Measurements from ENCODE around the gene PHAF1. TPM values are rescaled to one million over a fixed set of nuclear protein-coding genes. Genes with fewer than 3 reads are reported as not detected.

PHAF1 gene
- total RNA-seq, 4 donors from 2014 or later = 23.3 to 63.4 (median 48.9) TPM

GRCh38 chr16:67161595-67162058 is 51.9 kb downstream of the PHAF1 start:
- H3K4me3 ChIP-seq = peak overlapping the region; percentile 75 to 87 (median 76)
- peak overlapping the region; percentile 93 to 100 (median 95) for H3K27ac ChIP-seq
- in situ Hi-C loops (cut with MboI; ENCODE audit: low sequenced_read_pairs in 4 of 4) (no loop called here), intact Hi-C loops (cut with DNase I; ENCODE audit: low total_unique reads) (loop anchor here (2.0 to 5.0 kb wide), 3 partner anchors 86 to 211 kb away; partner anchors contain the start of genes CBFB, FHOD1 and SLC9A5)
- ATAC-seq (peak; percentile 3 to 22), DNase-seq (peak; percentile 57 to 84)
- H3K9me3 ChIP-seq = no peaks in the 10 kb centered on the region
- no peaks in the 10 kb centered on the region for H3K36me3 ChIP-seq
- no peak for TF ChIP-seq POLR2A (IDR thresholded peaks at IDR 0.05)
- peak in 4 of 5 experiments; percentile 18 to 33 (median 22) for TF ChIP-seq CTCF (IDR thresholded peaks at IDR 0.05 in 4 of 5, conservative IDR thresholded peaks at IDR 0.05 in 1 of 5)
- peaks cover 49 to 51% of the 10 kb centered on the region in 2 donors for H3K4me1 ChIP-seq
- no peaks in the 10 kb centered on the region for H3K27me3 ChIP-seq

GRCh38 chr16:67162506-67163163 is 52.9 kb downstream of the PHAF1 start:
- no peaks in the 10 kb centered on the region for H3K36me3 ChIP-seq
- intact Hi-C loops (cut with DNase I; ENCODE audit: low total_unique reads) = loop anchor here (2.0 to 5.0 kb wide), 2 partner anchors 85 to 212 kb away; partner anchors contain the start of genes FHOD1 and SLC9A5
- ATAC-seq (peak in 1 of 2 donors; percentile 5), DNase-seq (no peak)
- peak overlapping the region; percentile 52 to 73 (median 65) for H3K4me3 ChIP-seq
- H3K9me3 ChIP-seq = no peaks in the 10 kb centered on the region
- H3K4me1 ChIP-seq = peaks cover 49 to 51% of the 10 kb centered on the region in 2 donors
- no peak for TF ChIP-seq POLR2A (IDR thresholded peaks at IDR 0.05)
- TF ChIP-seq CTCF (IDR thresholded peaks at IDR 0.05 in 4 of 5, conservative IDR thresholded peaks at IDR 0.05 in 1 of 5) = no peak
- H3K27ac ChIP-seq = peak overlapping the region; percentile 93 to 100 (median 95)
- in situ Hi-C loops (cut with MboI; ENCODE audit: low sequenced_read_pairs in 4 of 4) = no loop called here
- no peaks in the 10 kb centered on the region for H3K27me3 ChIP-seq

- peak overlapping the region; percentile 52 to 73 (median 65) for H3K4me3 ChIP-seq
- H3K9me3 ChIP-seq = no peaks in the 10 kb centered on the region
- H3K27ac ChIP-seq = peak overlapping the region; percentile 93 to 100 (median 95)
- TF ChIP-seq POLR2A (IDR thresholded peaks at IDR 0.05) = peak; percentile 55 to 63
- peak in 1 of 5 experiments; percentile 19 for TF ChIP-seq CTCF (IDR thresholded peaks at IDR 0.05 in 4 of 5, conservative IDR thresholded peaks at IDR 0.05 in 1 of 5)
- ATAC-seq (peak; percentile 4 to 14), DNase-seq (peak in 1 of 2 donors; percentile 78)
- H3K27me3 ChIP-seq = no peaks in the 10 kb centered on the region
- intact Hi-C loops (cut with DNase I; ENCODE audit: low total_unique reads) = loop anchor here (2.0 to 5.0 kb wide), 2 partner anchors 84 to 213 kb away; partner anchors contain the start of genes FHOD1 and SLC9A5
- in situ Hi-C loops (cut with MboI; ENCODE audit: low sequenced_read_pairs in 4 of 4) = no loop called here
- no peaks in the 10 kb centered on the region for H3K36me3 ChIP-seq
- peaks cover 49 to 51% of the 10 kb centered on the region in 2 donors for H3K4me1 ChIP-seq
Observed at GRCh38 chr16:67163164-67163998, 53.6 kb downstream of the PHAF1 start.

GRCh38 chr16:67163999-67164558 is 54.3 kb downstream of the PHAF1 start:
- intact Hi-C loops (cut with DNase I; ENCODE audit: low total_unique reads) = loop anchor here (2.0 to 5.0 kb wide), 2 partner anchors 83 to 213 kb away; partner anchors contain the start of genes FHOD1 and SLC9A5
- DNase-seq (no peak), ATAC-seq (peak; percentile 3 to 6)
- H3K4me1 ChIP-seq = peaks cover 48 to 52% of the 10 kb centered on the region in 2 donors
- H3K9me3 ChIP-seq = no peaks in the 10 kb centered on the region
- no peaks in the 10 kb centered on the region for H3K27me3 ChIP-seq
- in situ Hi-C loops (cut with MboI; ENCODE audit: low sequenced_read_pairs in 4 of 4) = no loop called here
- H3K27ac ChIP-seq = peak overlapping the region; percentile 93 to 100 (median 95)
- no peaks in the 10 kb centered on the region for H3K36me3 ChIP-seq
- peak overlapping the region; percentile 52 to 73 (median 65) for H3K4me3 ChIP-seq
- TF ChIP-seq POLR2A (IDR thresholded peaks at IDR 0.05) (no peak), CTCF (IDR thresholded peaks at IDR 0.05 in 4 of 5, conservative IDR thresholded peaks at IDR 0.05 in 1 of 5) (no peak)

Measured in gastrocnemius medialis (tissue), 4 donors.